CD14-positive monocyte (primary cell): ENCODE data around the gene LYPLA2. TPM values are rescaled to one million over a fixed set of nuclear protein-coding genes. Genes with fewer than 3 reads are reported as not detected.

ENCODE experiments used
- DNase-seq, 3 donors: peaks; one replicate each; pipeline ENCODE4 v3.0.0-alpha.2; 2011 to 2022
- H2AFZ ChIP-seq: 2 replicates; pipeline ENCODE4 v1.6.0; 2012; ENCODE audit warnings: mild to moderate bottlenecking, low read depth, low read length, inconsistent platforms; ENCODE audit not compliant: insufficient read depth, poor library complexity, severe bottlenecking
- H3K27ac ChIP-seq, 2 donors: 1 replicate in 1 of 2; 2 replicates in 1 of 2; pipeline ENCODE4 v1.5.1; 2012 to 2013; ENCODE audit warnings: low read length in 2 of 2, control low read depth in 1 of 2, inconsistent platforms in 1 of 2, low read depth in 1 of 2, mild to moderate bottlenecking in 1 of 2
- H3K27me3 ChIP-seq, 2 donors: one replicate each; pipeline versions ENCODE4 v1.6.0 to v1.6.1; 2011 to 2013; ENCODE audit warnings: low read length in 2 of 2; ENCODE audit not compliant: control insufficient read depth in 2 of 2, insufficient read depth in 2 of 2
- H3K36me3 ChIP-seq, 2 donors: replicated peaks in 1 of 2; 1 replicate in 1 of 2; 2 replicates in 1 of 2; pipeline versions ENCODE4 v1.5.1 to v1.6.1; 2012 to 2013; ENCODE audit warnings: low read length in 2 of 2, control low read depth in 1 of 2, inconsistent platforms in 1 of 2, mild to moderate bottlenecking in 1 of 2; ENCODE audit not compliant: insufficient read depth in 2 of 2, control insufficient read depth in 1 of 2
- H3K4me1 ChIP-seq, 2 donors: 1 replicate in 1 of 2; 2 replicates in 1 of 2; pipeline versions ENCODE4 v1.5.1 to v1.6.1; 2012 to 2013; ENCODE audit warnings: low read length in 2 of 2, control low read depth in 1 of 2, inconsistent platforms in 1 of 2, mild to moderate bottlenecking in 1 of 2, moderate library complexity in 1 of 2; ENCODE audit not compliant: insufficient read depth in 2 of 2, control insufficient read depth in 1 of 2
- H3K4me2 ChIP-seq: replicated peaks from 2 replicates; pipeline ENCODE3; 2012; ENCODE audit warnings: low read length, moderate library complexity, mild to moderate bottlenecking; ENCODE audit not compliant: poor library complexity, severe bottlenecking; ENCODE audit errors: extremely low read depth
- H3K4me3 ChIP-seq, 3 experiments: fragments of 200-600 bp in 1 of 3; sonication (generic) in 1 of 3; replicated peaks in 1 of 3; 1 replicate in 2 of 3; 2 replicates in 1 of 3; pipeline ENCODE4 v1.5.1; 2011 to 2013; ENCODE audit warnings: low read length in 3 of 3, mild to moderate bottlenecking in 3 of 3, control low read depth in 2 of 3, low read depth in 2 of 3, inconsistent platforms in 1 of 3, moderate library complexity in 1 of 3
- H3K79me2 ChIP-seq: 2 replicates; pipeline ENCODE4 v1.6.0; 2012; ENCODE audit warnings: mild to moderate bottlenecking, control low read depth, inconsistent platforms, low read length, moderate library complexity; ENCODE audit not compliant: insufficient read depth
- H3K9ac ChIP-seq: 2 replicates; pipeline ENCODE4 v1.6.0; 2017; ENCODE audit warnings: low read length, mild to moderate bottlenecking; ENCODE audit not compliant: insufficient read depth, poor library complexity, severe bottlenecking
- H3K9me3 ChIP-seq, 2 donors: replicated peaks in 1 of 2; 1 replicate in 1 of 2; 2 replicates in 1 of 2; pipeline versions ENCODE4 v1.5.1 to v1.6.1; 2012 to 2013; ENCODE audit warnings: low read length in 2 of 2, control low read depth in 1 of 2; ENCODE audit not compliant: control insufficient read depth in 1 of 2, insufficient read depth in 1 of 2
- H4K20me1 ChIP-seq: 2 replicates; pipeline ENCODE4 v1.6.0; 2012; ENCODE audit warnings: mild to moderate bottlenecking, low read length, control low read depth, moderate library complexity; ENCODE audit not compliant: insufficient read depth
- H3K27ac Mint-ChIP-seq, 7 donors: one replicate each; pipeline ENCODE4 v1.8.0; 2020; ENCODE audit warnings: mild to moderate bottlenecking in 7 of 7, mixed read lengths in 7 of 7, moderate library complexity in 6 of 7, inconsistent platforms in 2 of 7
- H3K27me3 Mint-ChIP-seq, 3 donors: one replicate each; pipeline ENCODE4 v1.8.0; 2021 to 2022; ENCODE audit warnings: low read depth in 3 of 3, mild to moderate bottlenecking in 3 of 3, mixed read lengths in 3 of 3, moderate library complexity in 3 of 3, inconsistent platforms in 1 of 3
- H3K36me3 Mint-ChIP-seq, 2 donors: one replicate each; pipeline ENCODE4 v1.8.0; 2020; ENCODE audit warnings: mixed read lengths in 2 of 2, inconsistent platforms in 1 of 2, mild to moderate bottlenecking in 1 of 2
- H3K4me1 Mint-ChIP-seq: one replicate; pipeline ENCODE4 v1.8.0; 2020; ENCODE audit warnings: mild to moderate bottlenecking, mixed read lengths
- H3K4me3 Mint-ChIP-seq, 2 donors: one replicate each; pipeline ENCODE4 v1.8.0; 2020; ENCODE audit warnings: mild to moderate bottlenecking in 2 of 2, mixed read lengths in 2 of 2, moderate library complexity in 1 of 2
- H3K9me3 Mint-ChIP-seq, 7 donors: one replicate each; pipeline ENCODE4 v1.8.0; 2020 to 2022; ENCODE audit warnings: mixed read lengths in 7 of 7, mild to moderate bottlenecking in 6 of 7, moderate library complexity in 6 of 7, inconsistent platforms in 2 of 7
- CTCF ChIP-seq: fragments of 200-600 bp; IDR thresholded peaks from one replicate; pipeline ENCODE4 v1.8.0; 2022; ENCODE audit warnings: antibody characterized with exemption, mild to moderate bottlenecking
- WGBS: methylation state at CpG from one replicate; pipeline ENCODE4 v1.1.5; 2013; ENCODE audit warnings: missing lambda C conversion rate; ENCODE audit not compliant: insufficient coverage; 5-methylcytosine and 5-hydroxymethylcytosine counted together
- intact Hi-C, 2 donors: fragments of 100-400 bp; cut with micrococcal nuclease; formaldehyde crosslinking; loops; one replicate each; pipeline versions ENCODE4 v1.15.0 to v1.15.1; 2023
- polyA plus RNA-seq, 3 donors: library from polyadenylated mRNA; depleted of rRNA in 1 of 3; unstranded in 2 of 3; stranded (reverse) in 1 of 3; fragments of 300-500 nt in 2 of 3; fragments of >200 nt in 1 of 3; fragmentation: Illumina TruSeq in 2 of 3; gene quantifications; 1 replicate in 2 of 3; 2 replicates in 1 of 3; pipeline ENCODE4 v1.2.3, GENCODE V29; 2012 to 2021

Gene LYPLA2
- polyA plus RNA-seq, 3 donors = 68.3 to 86.7 (median 74.1) TPM

DNA sequence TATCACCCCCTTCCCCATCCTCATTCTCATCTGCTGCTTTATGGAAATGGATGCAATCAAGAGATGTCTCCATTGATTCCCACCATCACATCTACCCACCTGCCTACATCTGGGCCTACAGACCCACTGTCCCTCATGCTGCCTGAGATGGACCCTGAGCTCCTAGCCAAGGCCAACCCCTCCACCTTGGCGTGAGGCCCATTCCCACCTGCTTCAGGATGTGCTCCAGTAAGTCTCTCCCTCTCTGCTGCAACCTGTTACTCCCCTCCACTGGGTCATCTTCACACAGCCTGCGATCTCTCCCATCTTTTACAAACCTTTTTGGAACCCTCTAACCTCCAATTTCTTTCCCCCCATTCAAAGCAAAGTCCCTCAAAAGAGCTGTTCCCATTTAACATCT lies 14.1 kb downstream of the LYPLA2 start:
- Histone ChIP-seq H3K79me2 (no peaks in the 10 kb centered on the region), H3K4me3 (no peak overlapping the region), H3K4me2 (no peak overlapping the region), H3K9ac (no peak overlapping the region), H3K27me3 (no peaks in the 10 kb centered on the region), H4K20me1 (no peaks in the 10 kb centered on the region), H3K9me3 (no peaks in the 10 kb centered on the region), H3K36me3 (peaks cover 3 to 32% of the 10 kb centered on the region in 2 donors), H2AFZ (no peak overlapping the region), H3K27ac (peak overlapping the region; percentile 75), H3K4me1 (peaks cover 62 to 73% of the 10 kb centered on the region in 2 donors)
- Mint-ChIP-seq H3K27me3 (peaks cover 0 to 3% (median 0%) of the 10 kb centered on the region in 3 donors), H3K27ac (peak overlapping the region; percentile 87 to 94 (median 91)), H3K9me3 (no peaks in the 10 kb centered on the region), H3K4me3 (no peak overlapping the region), H3K4me1 (peaks cover 67% of the 10 kb centered on the region), H3K36me3 (peaks cover 37 to 49% of the 10 kb centered on the region in 2 donors)
- intact Hi-C loops = loop anchor here in 1 of 2 donors (10.0 kb wide), 1 partner anchor 110 kb away; the partner anchor contains the start of gene CNR2
- no peak for TF ChIP-seq CTCF
- WGBS = 94% methylated on average over 2 of the region's 2 CpGs
- no peak for DNase-seq

- Histone ChIP-seq H3K27me3 (no peaks in the 10 kb centered on the region), H3K9me3 (no peaks in the 10 kb centered on the region), H3K79me2 (no peaks in the 10 kb centered on the region), H3K4me1 (peaks cover 72 to 77% of the 10 kb centered on the region in 2 donors), H3K9ac (no peak overlapping the region), H3K36me3 (peaks cover 3 to 32% of the 10 kb centered on the region in 2 donors), H3K4me3 (no peak overlapping the region), H4K20me1 (no peaks in the 10 kb centered on the region), H2AFZ (no peak overlapping the region), H3K27ac (peak overlapping the region in 1 of 2 donors; percentile 77), H3K4me2 (no peak overlapping the region)
- intact Hi-C loops = loop anchor here in 1 of 2 donors (10.0 kb wide), 1 partner anchor 109 kb away; the partner anchor contains the start of gene CNR2
- no peak overlapping the region for H3K4me3 Mint-ChIP-seq
- WGBS = 84% methylated on average over 6 of the region's 6 CpGs
- peaks cover 39 to 51% of the 10 kb centered on the region in 2 donors for H3K36me3 Mint-ChIP-seq
- TF ChIP-seq CTCF = no peak
- H3K4me1 Mint-ChIP-seq = peaks cover 76% of the 10 kb centered on the region
- peaks cover 0 to 3% (median 0%) of the 10 kb centered on the region in 3 donors for H3K27me3 Mint-ChIP-seq
- no peaks in the 10 kb centered on the region for H3K9me3 Mint-ChIP-seq
- peak overlapping the region; percentile 1 to 92 (median 85) for H3K27ac Mint-ChIP-seq
- DNase-seq = no peak
Measured at GRCh38 chr1:23806280-23806679, 15.3 kb downstream of the LYPLA2 start.
